ENCODE data around the gene MAP1B. TPM values are rescaled to one million over a fixed set of nuclear protein-coding genes. Genes with fewer than 3 reads are reported as not detected.

The MAP1B gene
- total RNA-seq, 1 donor from 2014 or later, result 58.6 TPM

- no peak for DNase-seq (ENCODE audit: low spot score, unreplicated experiment)
- Mint-ChIP-seq H3K9me3 (ENCODE audit: low read depth) (no peaks in the 10 kb centered on the region), H3K36me3 (ENCODE audit: insufficient read depth) (peaks cover 33% of the 10 kb centered on the region), H3K4me1 (ENCODE audit: low read depth) (no peaks in the 10 kb centered on the region), H3K4me3 (ENCODE audit: low read depth) (no peak overlapping the region), H3K27me3 (no peaks in the 10 kb centered on the region), H3K27ac (no peak overlapping the region)
- no peak for TF ChIP-seq CTCF (IDR thresholded peaks at IDR 0.05; ENCODE audit: unreplicated experiment)
These were observed 113.8 kb downstream of the MAP1B start for GRCh38 chr5:72221099-72221498.

GRCh38 chr5:72221541-72221940, 114.3 kb downstream of the MAP1B start:
- Mint-ChIP-seq H3K4me3 (ENCODE audit: low read depth) (no peak overlapping the region), H3K27me3 (no peaks in the 10 kb centered on the region), H3K27ac (no peak overlapping the region), H3K9me3 (ENCODE audit: low read depth) (no peaks in the 10 kb centered on the region), H3K4me1 (ENCODE audit: low read depth) (no peaks in the 10 kb centered on the region), H3K36me3 (ENCODE audit: insufficient read depth) (peaks cover 35% of the 10 kb centered on the region)
- DNase-seq (ENCODE audit: low spot score, unreplicated experiment), result no peak
- TF ChIP-seq CTCF (IDR thresholded peaks at IDR 0.05; ENCODE audit: unreplicated experiment), result no peak

- Mint-ChIP-seq H3K36me3 (ENCODE audit: insufficient read depth) (peaks cover 37% of the 10 kb centered on the region), H3K27ac (no peak overlapping the region), H3K4me1 (ENCODE audit: low read depth) (no peaks in the 10 kb centered on the region), H3K27me3 (no peaks in the 10 kb centered on the region), H3K9me3 (ENCODE audit: low read depth) (no peaks in the 10 kb centered on the region), H3K4me3 (ENCODE audit: low read depth) (no peak overlapping the region)
- TF ChIP-seq CTCF (IDR thresholded peaks at IDR 0.05; ENCODE audit: unreplicated experiment), result no peak
- DNase-seq (ENCODE audit: low spot score, unreplicated experiment), result no peak
These were observed 115.2 kb downstream of the MAP1B start for GRCh38 chr5:72222521-72222920.

GRCh38 chr5:72223371-72223770, 116.1 kb downstream of the MAP1B start:
- peaks cover 36% of the 10 kb centered on the region for H3K36me3 Mint-ChIP-seq (ENCODE audit: insufficient read depth)
- H3K4me1 Mint-ChIP-seq (ENCODE audit: low read depth), result no peaks in the 10 kb centered on the region
- no peak for TF ChIP-seq CTCF (IDR thresholded peaks at IDR 0.05; ENCODE audit: unreplicated experiment)
- H3K9me3 Mint-ChIP-seq (ENCODE audit: low read depth), result no peaks in the 10 kb centered on the region
- H3K27ac Mint-ChIP-seq, result no peak overlapping the region
- no peak overlapping the region for H3K4me3 Mint-ChIP-seq (ENCODE audit: low read depth)
- no peaks in the 10 kb centered on the region for H3K27me3 Mint-ChIP-seq
- DNase-seq (ENCODE audit: low spot score, unreplicated experiment), result no peak

- Mint-ChIP-seq H3K4me3 (ENCODE audit: low read depth) (no peak overlapping the region), H3K27me3 (no peaks in the 10 kb centered on the region), H3K27ac (no peak overlapping the region), H3K4me1 (ENCODE audit: low read depth) (no peaks in the 10 kb centered on the region), H3K36me3 (ENCODE audit: insufficient read depth) (peaks cover 24% of the 10 kb centered on the region), H3K9me3 (ENCODE audit: low read depth) (no peaks in the 10 kb centered on the region)
- DNase-seq (ENCODE audit: low spot score, unreplicated experiment), result no peak
- no peak for TF ChIP-seq CTCF (IDR thresholded peaks at IDR 0.05; ENCODE audit: unreplicated experiment)
These were observed 117.7 kb downstream of the MAP1B start for GRCh38 chr5:72224946-72225463.

All from progenitor cell of endocrine pancreas (in vitro differentiated cells).